ENCODE measurements around the gene SLF1. TPM values are rescaled to one million over a fixed set of nuclear protein-coding genes. Genes with fewer than 3 reads are reported as not detected.

The SLF1 gene
- total and polyA plus RNA-seq, 2 of the 8 experiments (the other 6 are each of a cell fraction or from before 2014, with no cell fraction given): 4.8 to 15.7 TPM

DNA sequence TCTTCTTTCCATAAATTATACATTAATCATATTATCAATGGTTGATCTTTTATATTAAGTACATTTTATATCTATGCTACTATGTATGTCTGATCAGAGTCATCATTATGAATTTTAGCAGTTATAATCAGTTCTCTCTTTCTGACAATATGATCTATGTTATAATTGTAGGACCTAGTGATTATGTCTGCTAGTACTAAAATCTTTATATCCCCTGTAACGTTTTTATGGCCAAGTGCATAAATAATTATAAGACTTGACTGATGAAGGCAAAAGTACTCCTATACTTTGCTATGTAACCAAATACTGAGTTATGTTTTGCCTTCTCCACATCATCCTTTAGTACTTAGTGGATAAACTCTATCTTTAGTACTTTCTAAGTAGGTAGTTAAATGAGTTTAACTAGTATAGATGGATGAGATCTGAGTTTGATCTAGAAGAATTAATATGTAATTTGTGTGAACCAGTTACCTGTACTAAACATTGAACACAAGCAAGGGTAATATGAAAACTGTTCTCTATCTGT is 75.4 kb downstream of the SLF1 start:
- Histone ChIP-seq H4K20me1 (replicated peaks in 1 of 2; ENCODE audit: control insufficient read depth in 1 of 2, insufficient read depth in 2 of 2, low read length in 2 of 2) (no peaks in the 10 kb centered on the region), H2BK20ac (ENCODE audit: low read length) (no peak overlapping the region), H3K23ac (ENCODE audit: insufficient read length) (no peak overlapping the region), H2AK5ac (ENCODE audit: low read depth, low read length) (no peak overlapping the region), H3K4me1 (replicated peaks in 1 of 4; ENCODE audit: control insufficient read depth in 3 of 4, insufficient read depth in 4 of 4, low read length in 3 of 4) (no peaks in the 10 kb centered on the region), H3K79me1 (ENCODE audit: low read depth, low read length) (no peaks in the 10 kb centered on the region), H3K27me3 (replicated peaks in 1 of 4; ENCODE audit: control insufficient read depth in 3 of 4, extremely low read depth in 1 of 4, insufficient read depth in 3 of 4, low read length in 3 of 4) (peaks cover 0 to 1% (median 0%) of the 10 kb centered on the region in 4 experiments; a peak in 1 of 7 replicates), H3K4me2 (ENCODE audit: insufficient read depth in 1 of 2, low read depth in 2 of 2, low read length in 2 of 2) (no peak overlapping the region), H4K91ac (replicated peaks; ENCODE audit: insufficient read length, low read length) (no peak overlapping the region), H2AFZ (ENCODE audit: low read length) (no peak overlapping the region), H4K8ac (ENCODE audit: extremely low read depth, insufficient read depth, low read length) (no peak overlapping the region), H3K36me3 (ENCODE audit: control insufficient read depth in 2 of 4, insufficient read depth in 4 of 4, low read length in 3 of 4) (peaks cover 0 to 29% (median 0%) of the 10 kb centered on the region in 4 experiments; a peak in 4 of 8 replicates), H3K27ac (ENCODE audit: low read depth, low read length) (no peak overlapping the region), H3K4me3 (ENCODE audit: extremely low read depth in 1 of 4, insufficient read depth in 2 of 4, low read depth in 3 of 4, low read length in 4 of 4) (no peak overlapping the region), H3K79me2 (ENCODE audit: control insufficient read depth in 1 of 2, insufficient read depth in 2 of 2, low read length in 2 of 2) (no peaks in the 10 kb centered on the region), H2BK12ac (ENCODE audit: low read depth, low read length) (no peak overlapping the region), H3K56ac (replicated peaks; ENCODE audit: insufficient read length, low read depth, low read length) (no peak overlapping the region), H3K9ac (replicated peaks in 1 of 4; ENCODE audit: extremely low read depth in 1 of 4, low read depth in 3 of 4, low read length in 3 of 4) (no peak overlapping the region), H3K18ac (ENCODE audit: extremely low read depth, low read length) (no peak overlapping the region), H3K4ac (replicated peaks; ENCODE audit: insufficient read length, low read depth, low read length) (no peak overlapping the region), H4K5ac (ENCODE audit: insufficient read length, low read depth, low read length) (no peak overlapping the region), H2BK15ac (ENCODE audit: low read length) (no peak overlapping the region), H3K9me3 (ENCODE audit: insufficient read depth in 2 of 2, low read depth in 1 of 2, low read length in 1 of 2) (no peaks in the 10 kb centered on the region), H3K23me2 (ENCODE audit: low read depth, low read length) (no peaks in the 10 kb centered on the region), H3K14ac (ENCODE audit: insufficient read length) (no peak overlapping the region), H2BK120ac (replicated peaks; ENCODE audit: low read depth, low read length) (no peak overlapping the region), H2BK5ac (ENCODE audit: low read depth, low read length) (no peak overlapping the region)
- CTCF ChIA-PET (ENCODE audit: partially characterized antibody): interaction anchor here (0.6 kb wide), 1 partner anchor 97 kb away, joined by 4 read pairs; no protein-coding TSS in a partner anchor
- 86% methylated on average over 1 of the region's 1 CpG; no CpG with 5 or more reads in 1 of the 2 experiments for WGBS, 2 experiments (ENCODE audit: extremely low coverage in 1 of 2, insufficient coverage in 1 of 2, insufficient read length in 1 of 2, insufficient replicate concordance in 2 of 2, low coverage in 1 of 2, low lambda C conversion rate in 2 of 2, missing lambda C conversion rate in 1 of 2)
- DNase-seq (ENCODE audit: low read depth in 1 of 2, low spot score in 2 of 2) (no peak), FAIRE-seq (no peak)
- TF ChIP-seq TAF1 (IDR thresholded peaks at IDR 0.05; ENCODE audit: low read depth, low read length) (no peak), SAP30 (IDR thresholded peaks at IDR 0.05; ENCODE audit: insufficient read depth, insufficient replicate concordance, low read length) (no peak), KDM1A (IDR thresholded peaks at IDR 0.05; ENCODE audit: borderline replicate concordance, low read length) (no peak), KDM5A (IDR thresholded peaks at IDR 0.05; ENCODE audit: low read length) (no peak), USF2 (IDR thresholded peaks at IDR 0.05; ENCODE audit: low read length) (no peak), FOSL1 (IDR thresholded peaks at IDR 0.05; ENCODE audit: insufficient read depth, low read depth, low read length) (no peak), BACH1 (IDR thresholded peaks at IDR 0.05; ENCODE audit: low read length) (no peak), RFX5 (IDR thresholded peaks at IDR 0.05; ENCODE audit: borderline replicate concordance, low read depth, low read length) (no peak), ATF2 (IDR thresholded peaks at IDR 0.05; ENCODE audit: low read length) (no peak), SIRT6 (IDR thresholded peaks at IDR 0.05; ENCODE audit: low read length) (no peak)
- POLR2A ChIA-PET (ENCODE audit: partially characterized antibody): no interaction called here
